Measurements from ENCODE around the gene SYT1.

The SYT1 gene

GRCh38 chr12:79236920-79237319 lies 372.3 kb downstream of the SYT1 start:
- DNase-seq = no peak
- Mint-ChIP-seq H3K27ac (no peak overlapping the region), H3K36me3 (no peaks in the 10 kb centered on the region), H3K9me3 (no peaks in the 10 kb centered on the region), H3K27me3 (no peaks in the 10 kb centered on the region), H3K4me1 (peaks cover 0 to 13% of the 10 kb centered on the region in 2 donors), H3K4me3 (no peak overlapping the region)
- ATAC-seq (replicated peaks) = no peak

- ATAC-seq (replicated peaks) (no peak), DNase-seq (no peak)
- Mint-ChIP-seq H3K4me3 (no peak overlapping the region), H3K4me1 (peaks cover 0 to 7% of the 10 kb centered on the region in 2 donors), H3K36me3 (no peaks in the 10 kb centered on the region), H3K9me3 (no peaks in the 10 kb centered on the region), H3K27ac (no peak overlapping the region), H3K27me3 (no peaks in the 10 kb centered on the region)
Measured at GRCh38 chr12:79238246-79238645, 373.7 kb downstream of the SYT1 start.

GRCh38 chr12:79247494-79247893 lies 382.9 kb downstream of the SYT1 start:
- no peak overlapping the region for H3K4me3 Mint-ChIP-seq
- no peaks in the 10 kb centered on the region for H3K36me3 Mint-ChIP-seq
- no peak for DNase-seq
- no peaks in the 10 kb centered on the region for H3K27me3 Mint-ChIP-seq
- H3K4me1 Mint-ChIP-seq = no peaks in the 10 kb centered on the region
- no peaks in the 10 kb centered on the region for H3K9me3 Mint-ChIP-seq
- no peak for ATAC-seq (replicated peaks)
- no peak overlapping the region for H3K27ac Mint-ChIP-seq

GRCh38 chr12:79250186-79250585 lies 385.6 kb downstream of the SYT1 start:
- no peak for DNase-seq
- no peaks in the 10 kb centered on the region for H3K27me3 Mint-ChIP-seq
- H3K36me3 Mint-ChIP-seq = no peaks in the 10 kb centered on the region
- H3K9me3 Mint-ChIP-seq = no peaks in the 10 kb centered on the region
- H3K4me1 Mint-ChIP-seq = no peaks in the 10 kb centered on the region
- no peak for ATAC-seq (replicated peaks)
- H3K4me3 Mint-ChIP-seq = no peak overlapping the region
- no peak overlapping the region for H3K27ac Mint-ChIP-seq

GRCh38 chr12:79250960-79251755 lies 386.6 kb downstream of the SYT1 start:
- Mint-ChIP-seq H3K27me3 (no peaks in the 10 kb centered on the region), H3K9me3 (no peaks in the 10 kb centered on the region), H3K4me1 (no peaks in the 10 kb centered on the region), H3K27ac (no peak overlapping the region), H3K36me3 (no peaks in the 10 kb centered on the region), H3K4me3 (no peak overlapping the region)
- no peak for DNase-seq
- no peak for ATAC-seq (replicated peaks)

- H3K4me1 Mint-ChIP-seq = no peaks in the 10 kb centered on the region
- peak; percentile 39 to 52 for ATAC-seq (replicated peaks)
- no peak overlapping the region for H3K27ac Mint-ChIP-seq
- no peak overlapping the region for H3K4me3 Mint-ChIP-seq
- H3K9me3 Mint-ChIP-seq = no peaks in the 10 kb centered on the region
- no peaks in the 10 kb centered on the region for H3K27me3 Mint-ChIP-seq
- DNase-seq = no peak
- no peaks in the 10 kb centered on the region for H3K36me3 Mint-ChIP-seq
Measured at GRCh38 chr12:79252358-79253075, 387.9 kb downstream of the SYT1 start.

- no peaks in the 10 kb centered on the region for H3K9me3 Mint-ChIP-seq
- ATAC-seq (replicated peaks) (no peak), DNase-seq (no peak)
- H3K27me3 Mint-ChIP-seq = no peaks in the 10 kb centered on the region
- no peak overlapping the region for H3K4me3 Mint-ChIP-seq
- no peak overlapping the region for H3K27ac Mint-ChIP-seq
- H3K4me1 Mint-ChIP-seq = no peaks in the 10 kb centered on the region
- no peaks in the 10 kb centered on the region for H3K36me3 Mint-ChIP-seq
Measured at GRCh38 chr12:79255288-79255687, 390.7 kb downstream of the SYT1 start.

- H3K36me3 Mint-ChIP-seq = no peaks in the 10 kb centered on the region
- no peaks in the 10 kb centered on the region for H3K9me3 Mint-ChIP-seq
- H3K4me3 Mint-ChIP-seq = no peak overlapping the region
- H3K4me1 Mint-ChIP-seq = no peaks in the 10 kb centered on the region
- DNase-seq (no peak), ATAC-seq (replicated peaks) (no peak)
- no peak overlapping the region for H3K27ac Mint-ChIP-seq
- no peaks in the 10 kb centered on the region for H3K27me3 Mint-ChIP-seq
Measured at GRCh38 chr12:79260923-79261322, 396.3 kb downstream of the SYT1 start.

GRCh38 chr12:79262938-79263337 lies 398.4 kb downstream of the SYT1 start:
- Mint-ChIP-seq H3K9me3 (no peaks in the 10 kb centered on the region), H3K27ac (no peak overlapping the region), H3K4me3 (no peak overlapping the region), H3K36me3 (no peaks in the 10 kb centered on the region), H3K4me1 (no peaks in the 10 kb centered on the region), H3K27me3 (no peaks in the 10 kb centered on the region)
- DNase-seq = no peak
- ATAC-seq (replicated peaks) = no peak

GRCh38 chr12:79266343-79267144 lies 402.0 kb downstream of the SYT1 start:
- H3K36me3 Mint-ChIP-seq = no peaks in the 10 kb centered on the region
- DNase-seq (no peak), ATAC-seq (replicated peaks) (no peak)
- H3K27ac Mint-ChIP-seq = no peak overlapping the region
- no peak overlapping the region for H3K4me3 Mint-ChIP-seq
- no peaks in the 10 kb centered on the region for H3K9me3 Mint-ChIP-seq
- H3K4me1 Mint-ChIP-seq = no peaks in the 10 kb centered on the region
- no peaks in the 10 kb centered on the region for H3K27me3 Mint-ChIP-seq

- Mint-ChIP-seq H3K36me3 (no peaks in the 10 kb centered on the region), H3K9me3 (no peaks in the 10 kb centered on the region), H3K4me3 (no peak overlapping the region), H3K27ac (no peak overlapping the region), H3K27me3 (no peaks in the 10 kb centered on the region), H3K4me1 (no peaks in the 10 kb centered on the region)
- DNase-seq (no peak), ATAC-seq (replicated peaks) (no peak)
Measured at GRCh38 chr12:79267580-79267979, 403.0 kb downstream of the SYT1 start.

GRCh38 chr12:79274501-79275064 lies 410.0 kb downstream of the SYT1 start:
- Mint-ChIP-seq H3K36me3 (no peaks in the 10 kb centered on the region), H3K9me3 (peaks cover 4 to 5% of the 10 kb centered on the region in 2 donors), H3K27me3 (no peaks in the 10 kb centered on the region), H3K4me3 (no peak overlapping the region), H3K27ac (no peak overlapping the region), H3K4me1 (no peaks in the 10 kb centered on the region)
- DNase-seq (no peak), ATAC-seq (replicated peaks) (peak; percentile 20 to 39)

- Mint-ChIP-seq H3K4me3 (no peak overlapping the region), H3K27ac (no peak overlapping the region), H3K27me3 (no peaks in the 10 kb centered on the region), H3K4me1 (no peaks in the 10 kb centered on the region), H3K9me3 (peaks cover 4 to 5% of the 10 kb centered on the region in 2 donors), H3K36me3 (no peaks in the 10 kb centered on the region)
- no peak for DNase-seq
- ATAC-seq (replicated peaks) = no peak
Measured at GRCh38 chr12:79275631-79276030, 411.1 kb downstream of the SYT1 start.

GRCh38 chr12:79283364-79283763 lies 418.8 kb downstream of the SYT1 start:
- Mint-ChIP-seq H3K36me3 (no peaks in the 10 kb centered on the region), H3K27ac (no peak overlapping the region), H3K27me3 (no peaks in the 10 kb centered on the region), H3K4me1 (no peaks in the 10 kb centered on the region), H3K4me3 (no peak overlapping the region), H3K9me3 (peaks cover 0 to 3% of the 10 kb centered on the region in 2 donors)
- no peak for DNase-seq
- no peak for ATAC-seq (replicated peaks)

Data from stimulated activated naive B cell treated with anti-CD40 and anti-IgM and Interleukin-4, amounts not matched to agents 10 μg/mL and 1 μg/mL and 100 μg/mL, for 72 hours (primary cell).